Thyroid gland (tissue), 4 donors: ENCODE data around the gene DRG2. TPM values are rescaled to one million over a fixed set of nuclear protein-coding genes. Genes with fewer than 3 reads are reported as not detected.

Experiments
- DNase-seq, 2 donors: peaks; one replicate each; pipeline ENCODE4 v3.0.0-alpha.2; 2019
- H3K27ac ChIP-seq, 3 donors: fragments of 200-600 bp; sonication (generic); 1 replicate in 2 of 3; 2 replicates in 1 of 3; pipeline ENCODE4 v1.5.1; 2016 to 2019; ENCODE audit warnings: mild to moderate bottlenecking in 1 of 3, moderate library complexity in 1 of 3
- H3K27me3 ChIP-seq: fragments of 200-600 bp; sonication (generic); one replicate; pipeline ENCODE4 v1.5.1; 2019
- H3K36me3 ChIP-seq, 2 donors: fragments of 200-600 bp; sonication (generic); one replicate each; pipeline ENCODE4 v1.5.1; 2016 to 2019
- H3K4me1 ChIP-seq, 2 donors: fragments of 200-600 bp; sonication (generic); one replicate each; pipeline ENCODE4 v1.5.1; 2017 to 2019
- H3K4me3 ChIP-seq, 3 donors: fragments of 200-600 bp; sonication (generic); replicated peaks in 1 of 3; 1 replicate in 2 of 3; 2 replicates in 1 of 3; pipeline ENCODE4 v1.5.1; 2016; ENCODE audit warnings: mild to moderate bottlenecking in 1 of 3
- H3K9me3 ChIP-seq: fragments of 200-600 bp; sonication (generic); one replicate; pipeline ENCODE4 v1.5.1; 2017
- POLR2A ChIP-seq, 2 donors: fragments of 450-650 bp; IDR thresholded peaks; one replicate each; pipeline ENCODE4 v1.6.1; 2017; ENCODE audit warnings: antibody characterized with exemption in 2 of 2, mild to moderate bottlenecking in 2 of 2, moderate library complexity in 1 of 2
- WGBS, 2 donors: methylation state at CpG; one replicate each; pipeline ENCODE4 v1.1.5; 2017; 5-methylcytosine and 5-hydroxymethylcytosine counted together
- intact Hi-C: fragments of 100-400 bp; cut with DNase I; formaldehyde crosslinking; loops from one replicate; pipeline ENCODE4 v1.15.1; 2023
- total RNA-seq, 4 donors: library from RNA; depleted of rRNA; stranded (reverse); fragments of >200 nt; gene quantifications; one replicate each; pipeline ENCODE4 v1.2.3, GENCODE V29; 2016
- TF ChIP-seq, protein P1 (sequence below), 6 experiments: fragments of 200-600 bp in 3 of 6; fragments of 450-650 bp in 3 of 6; sonication (generic) in 3 of 6; IDR thresholded peaks; one replicate each; pipeline ENCODE4 v1.5.1; 2016 to 2019; ENCODE audit warnings: antibody characterized with exemption in 6 of 6, mild to moderate bottlenecking in 2 of 6, inconsistent platforms in 1 of 6, moderate library complexity in 1 of 6

Gene DRG2
- total RNA-seq, 4 donors from 2014 or later: 35.3 to 88.8 (median 59.2) TPM

DNA sequence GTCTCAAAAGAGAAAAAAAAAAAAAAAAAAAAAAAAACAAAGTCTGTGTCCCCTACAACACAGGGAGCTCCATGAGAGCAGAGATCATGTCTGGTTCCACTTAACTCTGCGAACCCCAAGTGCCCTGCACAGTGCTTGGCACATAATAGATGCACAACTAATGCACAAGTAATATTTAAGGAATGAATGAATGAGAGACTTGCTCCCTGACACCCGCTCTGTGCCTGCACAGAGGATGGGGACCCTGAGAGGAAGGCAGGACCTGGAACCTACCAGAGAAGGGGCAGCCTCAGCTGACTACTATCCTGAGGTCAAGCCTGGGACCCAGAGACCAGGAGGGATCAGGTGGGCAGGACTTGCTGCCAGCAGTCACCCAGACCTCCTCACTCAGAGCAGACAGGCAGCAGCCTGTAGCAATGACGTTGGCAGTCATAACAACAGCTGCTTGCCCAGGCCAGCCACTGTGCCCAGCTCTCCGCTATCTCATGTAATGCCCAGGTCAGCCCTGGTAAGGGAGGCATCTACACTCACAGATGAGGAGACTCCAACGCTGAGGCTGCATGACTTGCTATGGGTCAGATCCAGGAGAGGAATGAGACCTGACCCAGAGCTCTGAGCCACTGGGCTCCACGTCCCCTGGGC, 23.7 kb downstream of the DRG2 start:
- H3K27ac ChIP-seq: no peak overlapping the region
- no peak overlapping the region for H3K4me3 ChIP-seq
- no peak for DNase-seq
- H3K27me3 ChIP-seq: no peaks in the 10 kb centered on the region
- H3K36me3 ChIP-seq: peaks cover 0 to 5% of the 10 kb centered on the region in 2 donors
- 68 to 69% methylated on average over 4 to 5 of the region's 6 CpGs for WGBS, 2 donors
- intact Hi-C loops: no loop called here
- TF ChIP-seq, protein P1, sequence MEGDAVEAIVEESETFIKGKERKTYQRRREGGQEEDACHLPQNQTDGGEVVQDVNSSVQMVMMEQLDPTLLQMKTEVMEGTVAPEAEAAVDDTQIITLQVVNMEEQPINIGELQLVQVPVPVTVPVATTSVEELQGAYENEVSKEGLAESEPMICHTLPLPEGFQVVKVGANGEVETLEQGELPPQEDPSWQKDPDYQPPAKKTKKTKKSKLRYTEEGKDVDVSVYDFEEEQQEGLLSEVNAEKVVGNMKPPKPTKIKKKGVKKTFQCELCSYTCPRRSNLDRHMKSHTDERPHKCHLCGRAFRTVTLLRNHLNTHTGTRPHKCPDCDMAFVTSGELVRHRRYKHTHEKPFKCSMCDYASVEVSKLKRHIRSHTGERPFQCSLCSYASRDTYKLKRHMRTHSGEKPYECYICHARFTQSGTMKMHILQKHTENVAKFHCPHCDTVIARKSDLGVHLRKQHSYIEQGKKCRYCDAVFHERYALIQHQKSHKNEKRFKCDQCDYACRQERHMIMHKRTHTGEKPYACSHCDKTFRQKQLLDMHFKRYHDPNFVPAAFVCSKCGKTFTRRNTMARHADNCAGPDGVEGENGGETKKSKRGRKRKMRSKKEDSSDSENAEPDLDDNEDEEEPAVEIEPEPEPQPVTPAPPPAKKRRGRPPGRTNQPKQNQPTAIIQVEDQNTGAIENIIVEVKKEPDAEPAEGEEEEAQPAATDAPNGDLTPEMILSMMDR (IDR thresholded peaks at IDR 0.05): no peak
- no peak for TF ChIP-seq POLR2A (IDR thresholded peaks at IDR 0.05)
- no peaks in the 10 kb centered on the region for H3K9me3 ChIP-seq
- no peaks in the 10 kb centered on the region for H3K4me1 ChIP-seq

DNA sequence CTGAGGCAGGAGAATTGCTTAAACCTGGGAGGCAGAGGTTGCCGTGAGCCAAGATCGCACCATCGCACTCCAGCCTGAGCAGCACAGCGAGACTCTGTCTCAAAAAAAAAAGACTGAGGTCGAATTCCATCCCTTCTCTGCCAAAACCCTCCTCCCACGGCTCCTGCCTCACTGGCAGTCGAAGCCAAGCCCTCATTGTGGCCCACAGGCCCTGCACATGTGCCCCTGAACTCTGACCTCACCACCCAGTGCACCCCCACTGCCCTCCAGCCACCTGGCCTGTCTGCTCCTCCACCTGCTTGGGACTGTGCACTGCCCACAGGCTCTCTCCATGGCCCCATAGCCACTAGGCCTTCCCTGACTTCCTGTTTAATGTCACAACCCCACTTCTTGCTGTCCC, 27.8 kb downstream of the DRG2 start:
- H3K9me3 ChIP-seq: no peaks in the 10 kb centered on the region
- no peaks in the 10 kb centered on the region for H3K4me1 ChIP-seq
- DNase-seq: no peak
- intact Hi-C loops: no loop called here
- H3K27ac ChIP-seq: no peak overlapping the region
- WGBS, 2 donors: 76 to 78% methylated on average over 7 of the region's 7 CpGs
- TF ChIP-seq POLR2A (IDR thresholded peaks at IDR 0.05): no peak
- TF ChIP-seq, protein P1 (IDR thresholded peaks at IDR 0.05): no peak
- no peaks in the 10 kb centered on the region for H3K36me3 ChIP-seq
- no peak overlapping the region for H3K4me3 ChIP-seq
- no peaks in the 10 kb centered on the region for H3K27me3 ChIP-seq

DNA sequence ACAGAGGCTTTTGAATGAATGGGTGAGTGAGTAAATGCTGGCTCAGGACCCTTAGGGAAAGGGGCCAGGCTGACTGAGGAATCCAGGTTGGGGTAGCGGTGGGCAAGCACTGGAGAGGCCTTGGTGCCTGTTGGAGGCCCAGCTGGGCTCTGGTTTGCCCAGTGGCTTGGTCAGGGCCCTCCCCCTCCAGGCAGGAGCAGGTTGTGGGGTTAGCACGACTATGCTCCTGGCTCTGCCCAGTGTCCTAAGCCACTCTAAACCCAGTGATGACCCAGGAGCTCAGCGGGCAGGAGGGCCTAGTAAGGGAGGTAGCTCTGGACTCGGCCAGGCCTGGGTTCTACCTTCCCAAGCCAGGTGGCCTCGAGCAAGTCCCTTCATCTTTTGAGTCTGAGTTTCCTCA, 28.3 kb downstream of the DRG2 start:
- TF ChIP-seq, protein P1 (IDR thresholded peaks at IDR 0.05): no peak
- TF ChIP-seq POLR2A (IDR thresholded peaks at IDR 0.05): no peak
- intact Hi-C loops: no loop called here
- WGBS, 2 donors: 85 to 94% methylated on average over 2 to 5 of the region's 5 CpGs

DNA sequence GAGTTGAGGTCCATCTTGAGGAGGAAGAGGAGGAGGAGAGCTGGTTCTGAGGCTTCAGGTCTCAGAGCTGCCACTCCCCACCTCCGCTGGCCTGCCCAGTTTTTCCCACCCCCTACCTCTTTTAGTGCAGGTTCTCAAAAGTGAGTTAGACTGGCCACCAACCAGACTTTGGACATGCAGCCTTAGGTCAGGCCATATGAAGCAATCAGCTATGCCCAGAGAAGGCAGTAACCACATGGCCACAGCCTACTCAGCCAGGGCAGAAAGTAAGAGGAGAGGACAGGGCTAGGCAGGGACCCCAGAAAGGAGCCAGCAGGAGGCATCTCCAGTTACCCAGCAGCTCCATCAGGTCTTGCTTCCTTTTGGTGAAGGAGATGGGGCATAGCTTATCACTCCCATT, 29.8 kb downstream of the DRG2 start:
- no peaks in the 10 kb centered on the region for H3K27me3 ChIP-seq

More for the DNA sequence above, 28.3 kb downstream of the DRG2 start:
- Histone ChIP-seq H3K4me1 (no peaks in the 10 kb centered on the region), H3K9me3 (no peaks in the 10 kb centered on the region), H3K27ac (no peak overlapping the region), H3K27me3 (no peaks in the 10 kb centered on the region), H3K4me3 (no peak overlapping the region), H3K36me3 (no peaks in the 10 kb centered on the region)
- no peak for DNase-seq

More for the DNA sequence above, 29.8 kb downstream of the DRG2 start:
- H3K4me3 ChIP-seq: no peak overlapping the region
- intact Hi-C loops: no loop called here
- DNase-seq: no peak
- no peaks in the 10 kb centered on the region for H3K36me3 ChIP-seq
- no peak overlapping the region for H3K27ac ChIP-seq
- H3K4me1 ChIP-seq: no peaks in the 10 kb centered on the region
- TF ChIP-seq, protein P1 (IDR thresholded peaks at IDR 0.05): no peak
- no peak for TF ChIP-seq POLR2A (IDR thresholded peaks at IDR 0.05)
- H3K9me3 ChIP-seq: no peaks in the 10 kb centered on the region
- 100% methylated on average over 1 of the region's 1 CpG for WGBS, 2 donors
